Ramos (cell line): ENCODE data around the gene CD302.

Experiments
- in situ Hi-C: fragments of 300-500 bp; cut with MboI; formaldehyde crosslinking; loops from one replicate; pipeline ENCODE4 v1.14.3; 2022; ENCODE audit warnings: low sequenced_read_pairs; ENCODE audit not compliant: unreplicated experiment

The CD302 gene, protein sequence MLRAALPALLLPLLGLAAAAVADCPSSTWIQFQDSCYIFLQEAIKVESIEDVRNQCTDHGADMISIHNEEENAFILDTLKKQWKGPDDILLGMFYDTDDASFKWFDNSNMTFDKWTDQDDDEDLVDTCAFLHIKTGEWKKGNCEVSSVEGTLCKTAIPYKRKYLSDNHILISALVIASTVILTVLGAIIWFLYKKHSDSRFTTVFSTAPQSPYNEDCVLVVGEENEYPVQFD

DNA sequence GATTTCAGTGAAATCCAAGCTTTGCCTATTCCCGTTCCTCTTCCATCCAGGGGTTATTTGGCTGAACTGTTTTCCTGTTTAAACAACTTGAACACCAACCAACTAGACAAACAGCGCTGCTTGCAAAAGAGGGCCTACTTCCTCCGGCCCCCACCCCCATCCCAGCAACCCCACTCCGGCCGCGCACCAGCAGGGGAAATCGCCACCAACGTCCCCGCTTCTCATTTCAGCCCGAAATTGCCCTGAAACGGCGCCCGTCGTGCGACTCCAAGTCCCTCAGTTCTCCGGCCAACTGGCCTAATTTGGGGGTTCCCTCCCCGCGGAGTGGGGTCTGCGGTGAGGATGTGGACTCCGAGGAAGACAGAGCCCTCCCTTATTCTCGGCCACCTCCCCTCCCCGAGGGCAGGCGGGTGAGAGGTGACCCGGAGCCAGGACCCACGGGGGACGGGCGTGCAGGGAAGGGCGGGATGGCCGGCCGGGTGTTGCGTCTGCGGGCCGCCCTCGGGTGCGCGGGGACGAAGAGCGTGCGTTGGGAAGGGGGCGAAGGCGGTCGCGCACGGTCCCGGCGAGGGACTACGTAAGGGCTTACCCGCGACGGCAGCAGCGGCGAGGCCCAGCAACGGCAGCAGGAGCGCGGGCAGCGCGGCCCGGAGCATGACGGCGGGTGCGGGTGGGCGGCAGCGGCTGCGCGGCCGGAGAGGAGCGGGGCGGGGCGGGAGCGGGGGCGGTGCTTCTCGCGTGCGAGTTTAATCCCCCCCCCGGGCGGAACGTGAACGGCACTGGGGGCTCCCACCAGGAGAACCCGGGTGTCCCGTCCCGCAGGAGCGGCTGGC is at the start of gene CD302:
Gene CD302, minus strand, starts transcription at position 666 of the 833 bp plus-strand sequence. Its CDS starts 10 bp downstream, at position 656.
- in situ Hi-C loops = no loop called here

DNA sequence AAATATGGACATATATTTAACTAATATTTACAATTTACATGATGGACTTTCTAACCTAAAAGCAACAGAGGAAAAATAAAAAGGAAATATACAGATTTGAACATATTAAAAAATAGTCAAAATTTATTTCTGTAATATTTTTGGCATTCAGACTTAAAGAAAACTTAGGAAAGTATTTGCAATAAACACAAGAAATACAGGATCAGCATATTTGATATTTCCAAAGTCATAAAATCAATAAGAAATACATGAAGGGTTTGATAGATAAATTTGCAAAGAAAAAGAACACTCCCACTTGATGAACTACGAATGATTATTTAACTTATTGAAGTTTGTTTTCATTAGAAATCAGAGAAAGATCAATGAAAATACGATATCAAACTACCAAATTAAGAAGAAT is 48.6 kb upstream of the CD302 start:
- in situ Hi-C loops = no loop called here

DNA sequence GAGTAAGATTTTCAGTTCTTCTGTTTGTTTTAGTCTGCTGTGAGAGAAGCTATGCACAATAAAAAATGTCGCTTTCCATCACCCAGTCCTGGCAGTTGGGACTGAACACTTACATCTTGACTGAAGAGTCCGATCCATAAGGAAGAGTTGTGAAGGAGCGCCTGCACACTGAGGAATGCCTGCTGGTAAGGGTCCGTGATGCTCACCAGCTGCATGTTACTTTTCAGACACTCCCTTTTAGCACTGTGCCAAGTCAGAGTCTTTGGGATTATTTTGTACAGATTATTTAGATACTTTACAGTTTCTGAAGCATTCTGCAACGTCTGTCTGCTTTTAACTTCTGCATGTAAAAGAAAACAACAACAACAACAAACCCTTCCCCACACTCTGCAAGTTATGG is 42.6 kb upstream of the CD302 start:
- in situ Hi-C loops = no loop called here

DNA sequence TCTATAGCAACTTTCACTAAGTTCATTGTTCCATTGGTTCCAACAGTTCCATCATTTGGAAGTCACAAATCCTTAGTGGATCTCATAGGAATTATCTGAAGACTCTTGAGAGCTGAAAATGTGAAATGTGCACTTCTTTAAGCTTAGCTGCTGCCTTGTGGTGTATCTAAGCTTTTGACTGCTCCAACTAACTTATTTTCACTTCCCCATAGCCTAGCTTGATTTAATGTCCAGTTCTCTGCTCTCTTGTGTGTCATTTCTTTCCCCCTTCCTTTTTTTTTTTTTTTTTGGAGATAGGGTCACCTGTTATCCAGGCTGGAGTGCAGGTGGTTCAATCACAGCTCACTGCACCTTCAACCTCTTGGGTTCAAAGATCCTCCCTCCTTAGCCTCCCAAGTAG is 34.9 kb upstream of the CD302 start:
- in situ Hi-C loops = no loop called here

- in situ Hi-C loops = no loop called here
These were observed 34.0 kb upstream of the CD302 start for GRCh38 chr2:159832026-159832425.

GRCh38 chr2:159829376-159829775 is 31.4 kb upstream of the CD302 start:
- in situ Hi-C loops = no loop called here

GRCh38 chr2:159828738-159829137 is 30.7 kb upstream of the CD302 start:
- in situ Hi-C loops = no loop called here

DNA sequence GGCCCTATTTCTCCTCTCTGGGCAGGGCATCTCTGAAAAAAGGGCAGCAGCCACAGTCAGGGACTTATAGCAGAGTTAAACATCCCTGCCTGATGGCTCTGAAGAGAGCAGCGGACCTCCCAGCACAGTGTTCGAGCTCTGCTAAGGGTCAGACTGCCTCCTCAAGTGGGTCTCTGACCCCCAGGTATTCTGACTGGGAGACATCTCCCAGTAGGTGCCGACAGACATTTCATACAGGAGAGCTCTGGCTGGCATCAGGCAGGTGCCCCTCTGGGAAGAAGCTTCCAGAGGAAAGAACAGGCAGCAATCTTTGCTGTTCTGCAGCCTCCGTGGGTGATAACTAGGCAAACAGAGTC is 24.4 kb upstream of the CD302 start:
- in situ Hi-C loops = loop anchor here (25.0 kb wide), 1 partner anchor 910 kb away; no protein-coding TSS in a partner anchor

GRCh38 chr2:159821775-159822477 is 23.9 kb upstream of the CD302 start:
- in situ Hi-C loops = loop anchor here (25.0 kb wide), 1 partner anchor 910 kb away; no protein-coding TSS in a partner anchor

DNA sequence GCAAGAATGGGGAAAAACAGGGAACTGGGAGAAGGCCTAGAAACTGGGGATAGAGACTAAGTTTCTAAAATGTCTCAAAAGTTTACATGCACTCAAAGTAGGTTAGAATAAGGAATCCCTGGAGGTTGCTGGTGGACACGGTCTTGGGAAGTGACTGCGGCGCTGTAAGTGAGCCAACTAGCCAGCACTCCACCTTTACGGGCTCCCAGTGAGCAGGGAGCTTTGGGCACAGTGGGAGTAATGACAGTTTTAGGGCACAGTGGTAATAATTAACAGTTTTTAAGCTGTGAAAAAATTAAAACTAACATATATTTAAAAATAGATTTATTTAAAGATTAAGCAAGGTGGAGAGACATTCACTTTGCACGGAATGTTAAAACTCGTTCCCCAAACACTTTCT is 20.9 kb upstream of the CD302 start:
- in situ Hi-C loops = loop anchor here (25.0 kb wide), 1 partner anchor 907 kb away; no protein-coding TSS in a partner anchor

DNA sequence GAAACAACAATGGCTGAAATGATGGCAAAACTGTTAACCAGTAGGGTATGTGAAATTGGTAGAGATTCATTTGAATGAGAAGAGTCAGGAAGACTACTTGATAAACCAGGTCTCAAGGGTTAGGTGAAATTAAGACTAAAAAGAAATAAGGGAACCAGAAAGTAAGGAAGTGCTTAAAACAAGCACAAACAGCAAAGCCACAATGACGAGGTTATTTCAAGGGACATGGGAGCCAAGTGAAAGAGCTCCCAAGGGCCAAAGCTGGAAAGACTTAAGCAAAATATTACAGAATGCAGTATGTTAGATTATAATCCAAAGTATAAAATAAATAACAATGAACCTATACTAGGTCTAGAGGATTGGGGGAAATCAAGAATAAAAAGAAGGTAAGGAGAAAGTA is 19.3 kb upstream of the CD302 start:
- in situ Hi-C loops = loop anchor here (25.0 kb wide), 1 partner anchor 905 kb away; no protein-coding TSS in a partner anchor

GRCh38 chr2:159811232-159811631 is 13.2 kb upstream of the CD302 start:
- in situ Hi-C loops = loop anchor here (25.0 kb wide), 1 partner anchor 899 kb away; no protein-coding TSS in a partner anchor

- in situ Hi-C loops = loop anchor here (25.0 kb wide), 1 partner anchor 896 kb away; no protein-coding TSS in a partner anchor
These were observed 10.0 kb upstream of the CD302 start for GRCh38 chr2:159808032-159808425.

GRCh38 chr2:159807183-159808031 is 9.4 kb upstream of the CD302 start:
- in situ Hi-C loops = loop anchor here (25.0 kb wide), 1 partner anchor 895 kb away; no protein-coding TSS in a partner anchor

DNA sequence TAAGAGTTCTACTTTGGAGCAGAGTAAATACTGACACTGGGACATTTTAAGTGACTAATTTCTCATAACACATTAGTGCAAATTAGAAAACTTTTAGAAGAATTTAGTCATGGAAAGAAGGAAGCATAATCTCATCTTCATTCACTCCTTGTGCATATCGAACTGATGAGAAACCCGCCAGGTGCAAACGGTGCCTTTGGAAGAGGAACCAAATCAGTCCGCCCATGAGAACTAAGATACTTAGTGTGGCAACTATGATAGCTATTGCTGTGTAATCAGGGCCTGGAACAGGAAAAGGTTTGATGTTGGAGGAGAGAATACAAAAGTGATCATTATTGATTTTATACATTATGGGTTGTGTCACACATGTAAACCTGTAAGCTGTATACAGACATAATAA is 6.9 kb upstream of the CD302 start:
- in situ Hi-C loops = loop anchor here (25.0 kb wide), 1 partner anchor 893 kb away; no protein-coding TSS in a partner anchor

DNA sequence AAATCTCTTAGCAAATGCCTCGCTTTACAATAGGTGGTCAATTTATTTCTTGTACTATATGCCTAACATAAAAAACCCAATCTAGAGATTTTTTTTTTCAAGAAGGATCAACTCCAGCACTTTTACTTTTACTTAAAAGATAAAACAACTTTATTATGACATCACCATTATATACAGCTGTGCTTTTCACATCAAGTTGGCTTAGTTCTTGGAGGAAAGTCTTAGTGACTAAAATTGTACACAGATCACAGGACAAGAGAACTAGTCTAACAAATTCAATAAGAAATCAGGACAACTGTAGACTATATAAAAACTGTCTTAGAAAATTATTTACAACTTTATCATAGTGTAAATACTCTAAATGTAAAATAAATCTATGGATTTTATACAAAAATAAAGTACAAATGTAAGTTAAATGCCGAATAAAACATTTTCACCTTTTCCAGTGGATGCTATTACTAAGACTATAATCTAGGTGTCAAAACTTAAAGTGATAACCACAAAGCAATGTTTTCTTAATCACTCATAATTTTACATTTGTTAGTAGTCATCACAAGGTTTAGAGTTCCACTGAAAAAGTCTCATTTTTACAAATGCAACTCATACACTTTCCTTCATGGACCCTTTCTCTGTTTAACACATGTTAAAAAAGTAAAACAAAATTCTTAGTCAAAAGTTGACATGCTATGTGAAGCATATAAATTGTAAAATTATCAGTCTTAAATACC is 5.4 kb upstream of the CD302 start:
- in situ Hi-C loops = loop anchor here (25.0 kb wide), 1 partner anchor 891 kb away; no protein-coding TSS in a partner anchor

GRCh38 chr2:159802673-159803072 is 4.7 kb upstream of the CD302 start:
- in situ Hi-C loops = loop anchor here (25.0 kb wide), 1 partner anchor 890 kb away; no protein-coding TSS in a partner anchor

DNA sequence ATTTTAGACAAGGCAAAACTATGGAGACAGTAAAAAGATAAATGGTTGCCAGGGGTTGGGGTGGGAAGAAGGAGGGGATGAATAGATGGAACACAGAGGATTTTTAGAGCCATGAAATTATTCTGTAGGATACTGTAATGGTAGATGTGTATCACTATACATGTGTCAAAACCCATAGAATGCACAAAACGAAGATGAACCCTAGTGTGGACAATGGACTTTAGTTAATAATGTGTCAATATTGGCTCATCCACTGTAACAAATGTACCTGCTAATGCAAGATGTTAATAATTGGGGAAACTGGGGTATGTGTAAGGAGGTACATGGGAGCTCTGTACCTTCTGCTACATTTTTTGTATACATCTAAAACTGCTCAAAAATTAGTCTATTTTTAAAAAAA is 1.8 kb upstream of the CD302 start:
- in situ Hi-C loops = loop anchor here (25.0 kb wide), 1 partner anchor 888 kb away; no protein-coding TSS in a partner anchor

DNA sequence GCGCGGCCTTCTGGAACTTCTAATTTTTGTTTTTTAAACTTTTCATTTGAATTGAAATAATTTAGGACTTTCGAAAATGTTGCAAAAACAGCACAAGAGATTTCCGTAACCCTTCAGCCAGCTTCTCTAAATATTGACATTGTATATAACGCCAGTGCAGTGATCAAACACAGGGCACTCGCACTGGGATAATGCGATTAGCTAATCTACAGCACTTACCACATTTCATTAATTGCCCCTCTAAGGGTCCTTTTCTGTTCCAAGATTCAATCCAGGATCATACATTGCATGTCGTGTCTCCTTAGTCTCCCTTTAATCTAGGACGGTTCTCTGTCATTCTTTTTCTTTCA is 343 bp upstream of the CD302 start:
- in situ Hi-C loops = no loop called here
